ENCODE measurements around the gene NR2F6. TPM values are rescaled to one million over a fixed set of nuclear protein-coding genes. Genes with fewer than 3 reads are reported as not detected.

NR2F6 gene
- total RNA-seq, 1 experiment from 2014 or later, result 134 TPM

- Histone ChIP-seq H4K20me1 (ENCODE audit: control insufficient read depth, insufficient read depth, insufficient read length) (no peaks in the 10 kb centered on the region), H4K8ac (replicated peaks; ENCODE audit: insufficient read length, low read depth, low read length) (no peak overlapping the region), H3K27me3 (ENCODE audit: insufficient read depth, low read length) (no peaks in the 10 kb centered on the region), H3K9me3 (ENCODE audit: control insufficient read depth, low read depth, low read length) (no peaks in the 10 kb centered on the region), H3K79me1 (ENCODE audit: insufficient read depth, low read depth, low read length, poor library complexity, severe bottlenecking) (peaks cover 3% of the 10 kb centered on the region), H2BK12ac (ENCODE audit: insufficient read length, low read depth, low read length) (no peak overlapping the region), H3K27ac (ENCODE audit: insufficient read length, low read depth, low read length) (no peak overlapping the region), H3K23ac (ENCODE audit: insufficient read length, low read depth, low read length) (no peak overlapping the region), H2AK5ac (ENCODE audit: insufficient read length, low read length) (no peak overlapping the region), H4K91ac (ENCODE audit: insufficient read length, low read depth, low read length) (no peak overlapping the region), H3K4me2 (ENCODE audit: insufficient read depth, insufficient read length, low read length) (no peak overlapping the region), H2BK5ac (ENCODE audit: insufficient read length, low read length) (no peak overlapping the region), H4K5ac (ENCODE audit: insufficient read length, low read depth, low read length) (no peak overlapping the region), H2BK15ac (ENCODE audit: low read depth, low read length) (no peak overlapping the region), H2BK20ac (ENCODE audit: low read depth, low read length, poor library complexity, severe bottlenecking) (no peak overlapping the region), H3K4me1 (ENCODE audit: insufficient read depth, low read length) (no peaks in the 10 kb centered on the region; the same call in 1 of the 2 replicates), H2AFZ (ENCODE audit: low read length) (no peak overlapping the region), H3K4ac (ENCODE audit: low read depth, low read length) (no peak overlapping the region), H3K9ac (ENCODE audit: extremely low read depth, insufficient read length, low read length) (no peak overlapping the region), H2BK120ac (ENCODE audit: low read depth, low read length, poor library complexity, severe bottlenecking) (no peak overlapping the region), H3K23me2 (ENCODE audit: insufficient read length, low read depth, low read length, poor library complexity, severe bottlenecking) (peaks cover 6% of the 10 kb centered on the region), H3K18ac (ENCODE audit: insufficient read length, low read depth, low read length) (no peak overlapping the region), H3K56ac (ENCODE audit: insufficient read length, low read depth, low read length) (no peak overlapping the region), H3K79me2 (ENCODE audit: insufficient read depth, low read length) (peaks cover 7% of the 10 kb centered on the region), H3T11ph (ENCODE audit: low read length) (no peak overlapping the region), H3K14ac (ENCODE audit: insufficient read depth, low read length) (no peak overlapping the region)
- H3K4me3 Mint-ChIP-seq, result peak overlapping the region in 1 of 2 experiments; percentile 60; a peak in 2 of 5 replicates
- TF ChIP-seq CTCF (conservative IDR thresholded peaks at IDR 0.05), result no peak
- H3K4me1 Mint-ChIP-seq, result peaks cover 17 to 32% of the 10 kb centered on the region in 2 experiments
- no peaks in the 10 kb centered on the region for H3K27me3 Mint-ChIP-seq (ENCODE audit: low read depth)
- DNase-seq, result no peak
- H3K36me3 Mint-ChIP-seq (ENCODE audit: insufficient read depth in 1 of 3, low read depth in 3 of 3), result peaks cover 19 to 50% (median 38%) of the 10 kb centered on the region in 3 experiments; a peak in 6 of 7 replicates
- no peaks in the 10 kb centered on the region for H3K9me3 Mint-ChIP-seq
- WGBS (ENCODE audit: extremely low coverage, insufficient read length, low lambda C conversion rate), result no CpG with 5 or more reads among the region's 3 CpGs
- H3K27ac Mint-ChIP-seq, result peak overlapping the region in 1 of 3 experiments; percentile 90; a peak in 1 of 7 replicates
These were observed 15.8 kb downstream of the NR2F6 start for GRCh38 chr19:17229890-17230289.

All from H9 (cell line).